Ureter (tissue), 1 donor: ENCODE measurements around the gene CLIC5. TPM values are rescaled to one million over a fixed set of nuclear protein-coding genes. Genes with fewer than 3 reads are reported as not detected.

ENCODE experiments used
- DNase-seq: peaks from one replicate; pipeline ENCODE4 v3.0.0-alpha.2; 2020; ENCODE audit warnings: low spot score
- total RNA-seq: library from RNA; stranded (reverse); gene quantifications from one replicate; pipeline ENCODE4 v1.2.4, GENCODE V29; 2023
- donor health status: DM: yes; HTN: yes; CAD: no.

The CLIC5 gene
- total RNA-seq, 1 donor from 2014 or later: 8.0 TPM

- DNase-seq: no peak
Observed at GRCh38 chr6:45997875-45998506, 17.7 kb downstream of the CLIC5 start.

GRCh38 chr6:45991189-45991588, 24.5 kb downstream of the CLIC5 start:
- DNase-seq: no peak

GRCh38 chr6:45990162-45990561, 25.5 kb downstream of the CLIC5 start:
- DNase-seq: no peak

- no peak for DNase-seq
Observed at GRCh38 chr6:45988635-45989034, 27.0 kb downstream of the CLIC5 start.

- no peak for DNase-seq
Observed at GRCh38 chr6:45987856-45988255, 27.8 kb downstream of the CLIC5 start.

- no peak for DNase-seq
Observed at GRCh38 chr6:45986746-45987274, 28.9 kb downstream of the CLIC5 start.

GRCh38 chr6:45984788-45985425, 30.8 kb downstream of the CLIC5 start:
- no peak for DNase-seq

GRCh38 chr6:45984347-45984746, 31.3 kb downstream of the CLIC5 start:
- no peak for DNase-seq

GRCh38 chr6:45983062-45983461, 32.6 kb downstream of the CLIC5 start:
- no peak for DNase-seq

GRCh38 chr6:45982280-45983036, 33.2 kb downstream of the CLIC5 start:
- DNase-seq: no peak

GRCh38 chr6:45981046-45981445, 34.6 kb downstream of the CLIC5 start:
- DNase-seq: no peak

- DNase-seq: no peak
Observed at GRCh38 chr6:45979311-45979710, 36.3 kb downstream of the CLIC5 start.

GRCh38 chr6:45974596-45974995, 41.1 kb downstream of the CLIC5 start:
- DNase-seq: no peak

- DNase-seq: no peak
Observed at GRCh38 chr6:45972795-45973503, 42.7 kb downstream of the CLIC5 start.

- DNase-seq: no peak
Observed at GRCh38 chr6:45971287-45971686, 44.4 kb downstream of the CLIC5 start.

GRCh38 chr6:45970326-45970725, 45.3 kb downstream of the CLIC5 start:
- no peak for DNase-seq

- DNase-seq: no peak
Observed at GRCh38 chr6:45969883-45970282, 45.8 kb downstream of the CLIC5 start.

GRCh38 chr6:45969026-45969425, 46.6 kb downstream of the CLIC5 start:
- no peak for DNase-seq

GRCh38 chr6:45967363-45967762, 48.3 kb downstream of the CLIC5 start:
- DNase-seq: no peak

- no peak for DNase-seq
Observed at GRCh38 chr6:45966797-45967196, 48.9 kb downstream of the CLIC5 start.

GRCh38 chr6:45966340-45966739, 49.3 kb downstream of the CLIC5 start:
- DNase-seq: no peak

- no peak for DNase-seq
Observed at GRCh38 chr6:45965792-45966191, 49.9 kb downstream of the CLIC5 start.
